ENCODE measurements around the gene RNASE9.
A peak's percentile ranks its signal among the peaks of the same experiment; 100 is the strongest.

RNASE9 gene

DNA sequence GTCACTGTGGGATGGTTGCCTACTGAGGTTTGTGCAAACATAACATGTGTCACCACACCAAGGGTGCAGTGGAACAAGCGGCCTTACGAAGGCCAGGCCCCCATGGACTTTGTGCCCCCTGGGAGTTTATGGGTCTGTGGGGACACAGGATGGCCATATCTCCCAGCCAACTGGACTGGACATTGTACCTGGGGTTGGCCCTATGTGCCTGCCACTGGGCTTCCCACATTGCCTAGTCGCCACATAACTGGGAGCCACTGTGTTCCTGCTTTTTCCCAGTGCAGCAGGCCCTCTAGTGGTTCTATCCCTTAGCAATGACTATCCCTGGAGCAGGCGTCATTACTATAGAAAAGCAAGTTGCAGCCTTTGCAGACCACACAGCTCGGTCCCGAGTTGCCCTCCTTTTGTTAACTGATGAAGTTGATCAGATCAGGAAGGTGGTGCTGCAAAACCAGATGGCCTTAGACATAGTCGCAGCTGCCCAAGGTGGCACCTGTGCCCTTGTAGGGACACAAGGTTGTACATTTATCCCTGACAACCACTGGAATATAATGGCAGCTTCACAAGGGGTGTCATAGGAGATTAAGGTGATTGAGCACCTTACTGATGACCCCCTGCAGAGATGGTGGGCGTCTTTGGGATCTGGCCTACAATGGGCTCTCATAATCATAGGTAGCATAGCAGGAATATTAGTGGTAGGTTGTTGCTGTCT is 45.5 kb upstream of the RNASE9 start:
- Histone ChIP-seq H3K4me3 (ENCODE audit: low read depth, low read length) (no peak overlapping the region), H3K4me1 (ENCODE audit: control insufficient read depth, insufficient read depth, low read length) (peaks cover 4% of the 10 kb centered on the region; the same call in 1 of the 2 replicates), H3K36me3 (ENCODE audit: control insufficient read depth in 2 of 2, insufficient read depth in 1 of 2, low read length in 2 of 2) (no peaks in the 10 kb centered on the region), H3K9me3 (ENCODE audit: control insufficient read depth, insufficient read depth, low read depth, low read length) (no peaks in the 10 kb centered on the region), H3K27ac (ENCODE audit: extremely low read depth, low read depth, low read length) (no peak overlapping the region)
- ChIA-PET CTCF (interaction anchor here (0.6 to 2.8 kb wide), 11 partner anchors 50 to 279 kb away, joined by 3 to 18 read pairs (median 4); partner anchors contain the start of genes APEX1 and OSGEP), POLR2A (interaction anchor here (1.5 kb wide), 1 partner anchor 263 kb away, joined by 4 read pairs; the partner anchor contains the start of gene PARP2)
- TF ChIP-seq, protein P1, sequence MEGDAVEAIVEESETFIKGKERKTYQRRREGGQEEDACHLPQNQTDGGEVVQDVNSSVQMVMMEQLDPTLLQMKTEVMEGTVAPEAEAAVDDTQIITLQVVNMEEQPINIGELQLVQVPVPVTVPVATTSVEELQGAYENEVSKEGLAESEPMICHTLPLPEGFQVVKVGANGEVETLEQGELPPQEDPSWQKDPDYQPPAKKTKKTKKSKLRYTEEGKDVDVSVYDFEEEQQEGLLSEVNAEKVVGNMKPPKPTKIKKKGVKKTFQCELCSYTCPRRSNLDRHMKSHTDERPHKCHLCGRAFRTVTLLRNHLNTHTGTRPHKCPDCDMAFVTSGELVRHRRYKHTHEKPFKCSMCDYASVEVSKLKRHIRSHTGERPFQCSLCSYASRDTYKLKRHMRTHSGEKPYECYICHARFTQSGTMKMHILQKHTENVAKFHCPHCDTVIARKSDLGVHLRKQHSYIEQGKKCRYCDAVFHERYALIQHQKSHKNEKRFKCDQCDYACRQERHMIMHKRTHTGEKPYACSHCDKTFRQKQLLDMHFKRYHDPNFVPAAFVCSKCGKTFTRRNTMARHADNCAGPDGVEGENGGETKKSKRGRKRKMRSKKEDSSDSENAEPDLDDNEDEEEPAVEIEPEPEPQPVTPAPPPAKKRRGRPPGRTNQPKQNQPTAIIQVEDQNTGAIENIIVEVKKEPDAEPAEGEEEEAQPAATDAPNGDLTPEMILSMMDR (tag by site-specific recombination; IDR thresholded peaks at IDR 0.05) = peak; percentile 39; the same call in 1 of the 2 replicates
- TF ChIP-seq IKZF3 (tag by site-specific recombination; IDR thresholded peaks at IDR 0.05) = peak; percentile 53; the same call in 1 of the 2 replicates
- no peak for TF ChIP-seq ZNF239 (tag by site-specific recombination; IDR thresholded peaks at IDR 0.05)
- TF ChIP-seq ZBTB8A (tag by site-specific recombination; IDR thresholded peaks at IDR 0.05) = peak; percentile 30; the same call in 1 of the 2 replicates
- no peak for TF ChIP-seq ZIC2 (tag by site-specific recombination; IDR thresholded peaks at IDR 0.05)
- peak; percentile 68 for TF ChIP-seq ZBTB48 (tag by site-specific recombination; IDR thresholded peaks at IDR 0.05)
- TF ChIP-seq ZNF174 (tag by site-specific recombination; IDR thresholded peaks at IDR 0.05) = no peak
- no peak for TF ChIP-seq FEZF1 (tag by site-specific recombination; IDR thresholded peaks at IDR 0.05)
- 0 out of 2 replicates have a peak, but pooled peaks have one; percentile 24 for TF ChIP-seq KLF8 (tag by site-specific recombination; IDR thresholded peaks at IDR 0.05)
- no peak for TF ChIP-seq GLIS1 (tag by site-specific recombination; IDR thresholded peaks at IDR 0.05)
- no peak for TF ChIP-seq ZNF302 (tag by site-specific recombination; IDR thresholded peaks at IDR 0.05; ENCODE audit: low read depth)
- TF ChIP-seq ZNF654 (tag by site-specific recombination; IDR thresholded peaks at IDR 0.05; ENCODE audit: low read depth) = peak; percentile 71
- no peak for TF ChIP-seq ZNF121 (tag by site-specific recombination; IDR thresholded peaks at IDR 0.05)
- no peak for TF ChIP-seq ZNF658 (tag by site-specific recombination; IDR thresholded peaks at IDR 0.05)
- TF ChIP-seq, protein P2, sequence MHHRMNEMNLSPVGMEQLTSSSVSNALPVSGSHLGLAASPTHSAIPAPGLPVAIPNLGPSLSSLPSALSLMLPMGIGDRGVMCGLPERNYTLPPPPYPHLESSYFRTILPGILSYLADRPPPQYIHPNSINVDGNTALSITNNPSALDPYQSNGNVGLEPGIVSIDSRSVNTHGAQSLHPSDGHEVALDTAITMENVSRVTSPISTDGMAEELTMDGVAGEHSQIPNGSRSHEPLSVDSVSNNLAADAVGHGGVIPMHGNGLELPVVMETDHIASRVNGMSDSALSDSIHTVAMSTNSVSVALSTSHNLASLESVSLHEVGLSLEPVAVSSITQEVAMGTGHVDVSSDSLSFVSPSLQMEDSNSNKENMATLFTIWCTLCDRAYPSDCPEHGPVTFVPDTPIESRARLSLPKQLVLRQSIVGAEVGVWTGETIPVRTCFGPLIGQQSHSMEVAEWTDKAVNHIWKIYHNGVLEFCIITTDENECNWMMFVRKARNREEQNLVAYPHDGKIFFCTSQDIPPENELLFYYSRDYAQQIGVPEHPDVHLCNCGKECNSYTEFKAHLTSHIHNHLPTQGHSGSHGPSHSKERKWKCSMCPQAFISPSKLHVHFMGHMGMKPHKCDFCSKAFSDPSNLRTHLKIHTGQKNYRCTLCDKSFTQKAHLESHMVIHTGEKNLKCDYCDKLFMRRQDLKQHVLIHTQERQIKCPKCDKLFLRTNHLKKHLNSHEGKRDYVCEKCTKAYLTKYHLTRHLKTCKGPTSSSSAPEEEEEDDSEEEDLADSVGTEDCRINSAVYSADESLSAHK (tag by site-specific recombination; IDR thresholded peaks at IDR 0.05) = no peak
- TF ChIP-seq WT1 (tag by site-specific recombination; IDR thresholded peaks at IDR 0.05) = no peak
- no peak for TF ChIP-seq GLI2 (tag by site-specific recombination; IDR thresholded peaks at IDR 0.05; ENCODE audit: borderline replicate concordance, low read depth)
- TF ChIP-seq TRIM28 (IDR thresholded peaks at IDR 0.05; ENCODE audit: borderline replicate concordance, low read length) = no peak
- no peak for TF ChIP-seq HOXC10 (CRISPR knock-in tag; IDR thresholded peaks at IDR 0.05)
- TF ChIP-seq, protein P3, sequence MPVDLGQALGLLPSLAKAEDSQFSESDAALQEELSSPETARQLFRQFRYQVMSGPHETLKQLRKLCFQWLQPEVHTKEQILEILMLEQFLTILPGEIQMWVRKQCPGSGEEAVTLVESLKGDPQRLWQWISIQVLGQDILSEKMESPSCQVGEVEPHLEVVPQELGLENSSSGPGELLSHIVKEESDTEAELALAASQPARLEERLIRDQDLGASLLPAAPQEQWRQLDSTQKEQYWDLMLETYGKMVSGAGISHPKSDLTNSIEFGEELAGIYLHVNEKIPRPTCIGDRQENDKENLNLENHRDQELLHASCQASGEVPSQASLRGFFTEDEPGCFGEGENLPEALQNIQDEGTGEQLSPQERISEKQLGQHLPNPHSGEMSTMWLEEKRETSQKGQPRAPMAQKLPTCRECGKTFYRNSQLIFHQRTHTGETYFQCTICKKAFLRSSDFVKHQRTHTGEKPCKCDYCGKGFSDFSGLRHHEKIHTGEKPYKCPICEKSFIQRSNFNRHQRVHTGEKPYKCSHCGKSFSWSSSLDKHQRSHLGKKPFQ (tag by site-specific recombination; IDR thresholded peaks at IDR 0.05) = no peak

All from HEK293 (cell line).